T-cell (primary cell): Measurements from ENCODE around the gene CCS. TPM values are rescaled to one million over a fixed set of nuclear protein-coding genes. Genes with fewer than 3 reads are reported as not detected.

Experiments
- ATAC-seq, 4 experiments: fragments of 200-7000 bp in 3 of 4; fragments of 150-1000 bp in 1 of 4; cut with Tn5 transposase; replicated peaks in 1 of 4; 1 replicate in 3 of 4; 2 replicates in 1 of 4; pipeline ENCODE4 v1.10.0; 2021; ENCODE audit warnings: moderate library complexity in 3 of 4, mild to moderate bottlenecking in 2 of 4, moderate number of reproducible peaks in 1 of 4
- CTCF ChIA-PET, 2 donors: fragments of 300-600 bp; sonication (Branson Sonifier 250); formaldehyde crosslinking; loops; one replicate each; lab custom pipeline; 2022; ENCODE audit warnings: antibody characterized with exemption in 2 of 2; lab: Charles Lee
- POLR2A ChIA-PET, 2 donors: fragments of 300-600 bp; sonication (Branson Sonifier 250); formaldehyde crosslinking; loops; one replicate each; lab custom pipeline; 2022; ENCODE audit warnings: antibody characterized with exemption in 2 of 2; lab: Charles Lee
- DNase-seq, 35 experiments: peaks; one replicate each; pipeline versions ENCODE4 v3.0.0 to v3.0.0-alpha.2; 2013 to 2023
- H3K27ac ChIP-seq: one replicate; pipeline ENCODE4 v1.5.1; 2013; ENCODE audit warnings: low read length
- H3K27me3 ChIP-seq, 2 experiments: replicated peaks in 1 of 2; 1 replicate in 1 of 2; 2 replicates in 1 of 2; pipeline versions ENCODE4 v1.6.1 to v1.7.0; 2013; ENCODE audit warnings: low read length in 1 of 2, mixed read lengths in 1 of 2; ENCODE audit not compliant: control insufficient read depth in 2 of 2, insufficient read depth in 2 of 2; ENCODE audit errors: extremely low read depth in 1 of 2
- H3K36me3 ChIP-seq, 2 donors: 1 replicate in 1 of 2; 2 replicates in 1 of 2; pipeline versions ENCODE4 v1.6.1 to v1.7.0; 2013; ENCODE audit warnings: low read length in 1 of 2; ENCODE audit not compliant: control insufficient read depth in 2 of 2, insufficient read depth in 1 of 2; ENCODE audit errors: extremely low read depth in 1 of 2
- H3K4me1 ChIP-seq, 2 experiments: 1 replicate in 1 of 2; 2 replicates in 1 of 2; pipeline versions ENCODE4 v1.6.1 to v1.7.0; 2013; ENCODE audit warnings: low read length in 2 of 2, mixed read lengths in 1 of 2; ENCODE audit not compliant: insufficient read depth in 2 of 2, control insufficient read depth in 1 of 2; ENCODE audit errors: extremely low read depth in 1 of 2
- H3K4me3 ChIP-seq, 2 donors: 1 replicate in 1 of 2; 2 replicates in 1 of 2; pipeline versions ENCODE4 v1.5.1 to v1.7.0; 2013; ENCODE audit warnings: mild to moderate bottlenecking in 2 of 2, low read length in 1 of 2, moderate library complexity in 1 of 2; ENCODE audit not compliant: control insufficient read depth in 1 of 2; ENCODE audit errors: extremely low read depth in 1 of 2
- H3K9me3 ChIP-seq: 2 replicates; pipeline ENCODE4 v1.7.0; 2013
- H3K27ac Mint-ChIP-seq, 2 donors: one replicate each; pipeline ENCODE4 v1.8.0; 2020 to 2021; ENCODE audit warnings: mild to moderate bottlenecking in 2 of 2, mixed read lengths in 2 of 2
- H3K27me3 Mint-ChIP-seq, 2 donors: one replicate each; pipeline ENCODE4 v1.8.0; 2021 to 2022; ENCODE audit warnings: mixed read lengths in 2 of 2
- H3K36me3 Mint-ChIP-seq: one replicate; pipeline ENCODE4 v1.8.0; 2021; ENCODE audit warnings: mixed read lengths
- H3K4me1 Mint-ChIP-seq, 3 donors: one replicate each; pipeline ENCODE4 v1.8.0; 2020 to 2022; ENCODE audit warnings: mixed read lengths in 3 of 3, mild to moderate bottlenecking in 1 of 3
- H3K4me3 Mint-ChIP-seq, 3 donors: one replicate each; pipeline ENCODE4 v1.8.0; 2020 to 2022; ENCODE audit warnings: mild to moderate bottlenecking in 3 of 3, mixed read lengths in 3 of 3, moderate library complexity in 3 of 3
- H3K9me3 Mint-ChIP-seq, 3 donors: one replicate each; pipeline ENCODE4 v1.8.0; 2020 to 2022; ENCODE audit warnings: mixed read lengths in 3 of 3
- WGBS: methylation state at CpG from one replicate; pipeline ENCODE4 v1.1.5; 2013; ENCODE audit warnings: missing lambda C conversion rate; ENCODE audit not compliant: insufficient coverage; 5-methylcytosine and 5-hydroxymethylcytosine counted together
- total RNA-seq, 35 experiments: library from RNA in 6 of 35; stranded (reverse) in 6 of 35; fragments of 120-200 nt in 1 of 35; gene quantifications; one replicate each; pipeline versions ENCODE4 v1.2.1 to v1.2.4 and lab custom pipeline; 2013 to 2026

CCS gene
- total RNA-seq, 5 donors from 2014 or later (not counting 1 experiment from before 2014, with no cell fraction given), result 32.3 to 69.5 (median 58.3) TPM

- Histone ChIP-seq H3K27me3 (no peaks in the 10 kb centered on the region), H3K36me3 (peaks cover 6 to 16% of the 10 kb centered on the region in 2 donors), H3K27ac (peak overlapping the region; percentile 41), H3K9me3 (no peaks in the 10 kb centered on the region), H3K4me3 (no peak overlapping the region), H3K4me1 (no peaks in the 10 kb centered on the region)
- H3K27ac Mint-ChIP-seq, result peak overlapping the region; percentile 74 to 80
- 100% methylated on average over 2 of the region's 4 CpGs for WGBS
- DNase-seq (no peak), ATAC-seq (peak in 1 of 4 experiments; percentile 41)
- no peaks in the 10 kb centered on the region for H3K27me3 Mint-ChIP-seq
- H3K4me3 Mint-ChIP-seq, result no peak overlapping the region
- H3K36me3 Mint-ChIP-seq, result peaks cover 6% of the 10 kb centered on the region
- ChIA-PET CTCF (no interaction called here), POLR2A (interaction anchor here in 1 of 2 donors (0.5 kb wide), 1 partner anchor 50 kb away, joined by 4 read pairs; no protein-coding TSS in a partner anchor)
- H3K9me3 Mint-ChIP-seq, result no peaks in the 10 kb centered on the region
- H3K4me1 Mint-ChIP-seq, result peaks cover 6 to 17% (median 9%) of the 10 kb centered on the region in 3 donors
These were observed 17.0 kb downstream of the CCS start for GRCh38 chr11:66609721-66610617.

GRCh38 chr11:66612458-66612857 lies 19.5 kb downstream of the CCS start:
- peaks cover 4 to 11% of the 10 kb centered on the region in 2 experiments for H3K4me1 ChIP-seq
- H3K9me3 ChIP-seq, result no peaks in the 10 kb centered on the region
- no peaks in the 10 kb centered on the region for H3K36me3 ChIP-seq
- Mint-ChIP-seq H3K27me3 (no peaks in the 10 kb centered on the region), H3K4me3 (no peak overlapping the region), H3K27ac (no peak overlapping the region), H3K4me1 (peaks cover 17 to 29% (median 19%) of the 10 kb centered on the region in 3 donors), H3K36me3 (no peaks in the 10 kb centered on the region), H3K9me3 (no peaks in the 10 kb centered on the region)
- no peaks in the 10 kb centered on the region for H3K27me3 ChIP-seq
- DNase-seq (no peak), ATAC-seq (no peak)
- no peak overlapping the region for H3K4me3 ChIP-seq
- WGBS, result no CpG with 5 or more reads among the region's 1 CpG
- ChIA-PET CTCF (no interaction called here), POLR2A (interaction anchor here in 1 of 2 donors (0.6 kb wide), 1 partner anchor 217 kb away, joined by 3 read pairs; no protein-coding TSS in a partner anchor)
- H3K27ac ChIP-seq, result no peak overlapping the region

DNA sequence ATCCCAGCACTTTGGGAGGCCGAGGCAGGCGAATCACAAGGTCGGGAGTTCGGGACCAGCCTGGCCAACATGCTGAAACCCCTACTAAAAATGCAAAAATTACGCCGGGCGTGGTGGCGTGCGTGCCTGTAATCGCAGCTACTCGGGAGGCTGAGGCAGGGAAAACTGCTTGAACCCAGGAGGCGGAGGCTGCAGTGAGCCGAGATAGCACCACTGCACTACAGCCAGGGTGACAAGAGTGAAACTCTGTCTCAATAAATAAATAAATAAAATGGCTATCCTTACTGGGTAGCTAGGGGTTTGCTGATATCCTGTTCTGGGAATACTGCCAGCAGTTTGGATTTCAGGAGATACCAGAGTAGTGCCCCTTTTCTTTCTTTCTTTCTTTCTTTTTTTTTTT lies 21.1 kb downstream of the CCS start:
- Mint-ChIP-seq H3K36me3 (peaks cover 13% of the 10 kb centered on the region), H3K4me3 (no peak overlapping the region), H3K9me3 (no peaks in the 10 kb centered on the region), H3K27ac (no peak overlapping the region), H3K27me3 (no peaks in the 10 kb centered on the region), H3K4me1 (peaks cover 32 to 45% (median 33%) of the 10 kb centered on the region in 3 donors)
- CTCF ChIA-PET, result no interaction called here
- ATAC-seq, result no peak
- Histone ChIP-seq H3K4me3 (no peak overlapping the region), H3K36me3 (no peaks in the 10 kb centered on the region), H3K4me1 (peaks cover 19 to 26% of the 10 kb centered on the region in 2 experiments), H3K27ac (no peak overlapping the region), H3K9me3 (no peaks in the 10 kb centered on the region), H3K27me3 (no peaks in the 10 kb centered on the region)
- DNase-seq, result no peak
- POLR2A ChIA-PET, result interaction anchor here (0.6 kb wide), 2 partner anchors 17 to 363 kb away, joined by 5 to 8 read pairs; no protein-coding TSS in a partner anchor
- 96% methylated on average over 13 of the region's 13 CpGs for WGBS

- peak; percentile 85 to 94 (median 93) for ATAC-seq
- peaks cover 29 to 49% of the 10 kb centered on the region in 2 experiments for H3K4me1 ChIP-seq
- under 1% methylated on average over 87 of the region's 90 CpGs for WGBS
These were observed 23.6 kb downstream of the CCS start, which contains the start of gene RBM14 for GRCh38 chr11:66616379-66617154. Gene RBM14, plus strand, starts transcription at chr11:66616630. Its CDS starts 91 bp downstream, at chr11:66616721.

DNA sequence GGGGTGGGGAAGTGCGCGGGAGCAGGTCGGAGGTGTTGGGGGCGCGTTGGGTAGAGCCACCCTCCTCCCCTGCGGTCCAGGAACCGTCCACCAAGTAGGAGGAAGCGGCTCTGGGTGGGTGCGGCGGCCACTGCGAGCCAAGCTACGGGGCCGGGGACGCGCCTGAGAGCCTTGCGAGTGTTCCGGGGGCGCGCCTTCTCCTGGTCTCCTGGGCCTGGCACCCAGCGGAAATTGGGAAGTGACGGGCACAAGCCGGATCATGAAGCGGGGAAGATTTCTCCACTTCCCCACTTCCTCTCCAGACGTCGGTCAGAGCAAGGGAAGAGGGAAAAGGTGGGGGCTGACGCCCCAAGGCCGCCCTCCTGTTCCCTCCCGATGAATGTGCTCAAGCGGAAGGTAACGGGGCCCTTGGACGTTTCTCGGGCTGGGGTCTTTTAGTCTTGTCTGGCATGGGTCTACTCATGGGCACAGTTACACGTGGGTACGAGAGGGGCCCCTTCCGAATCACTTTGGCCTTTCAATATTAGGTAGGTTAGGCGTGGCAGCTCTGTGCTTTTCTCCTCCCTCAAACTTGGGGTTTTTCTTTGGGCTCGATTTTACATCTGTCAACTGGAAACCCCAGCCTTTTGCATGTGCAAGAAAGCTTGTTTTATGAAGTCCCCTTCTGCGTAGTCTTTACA lies 24.3 kb downstream of the CCS start:
- Histone ChIP-seq H3K4me1 (peaks cover 32 to 56% of the 10 kb centered on the region in 2 experiments), H3K36me3 (peaks cover 0 to under 1% of the 10 kb centered on the region in 2 donors), H3K27me3 (no peaks in the 10 kb centered on the region), H3K27ac (peak overlapping the region; percentile 97), H3K9me3 (no peaks in the 10 kb centered on the region), H3K4me3 (peak overlapping the region; percentile 93 to 97)
- Mint-ChIP-seq H3K4me1 (peaks cover 52 to 56% (median 55%) of the 10 kb centered on the region in 3 donors), H3K36me3 (peaks cover 22% of the 10 kb centered on the region), H3K4me3 (peak overlapping the region; percentile 97 to 99 (median 98)), H3K27me3 (no peaks in the 10 kb centered on the region), H3K27ac (peak overlapping the region; percentile 98), H3K9me3 (no peaks in the 10 kb centered on the region)
- under 1% methylated on average over 25 of the region's 38 CpGs for WGBS
- ChIA-PET POLR2A (interaction anchor here (0.5 to 6.0 kb wide), 13 partner anchors 13 to 654 kb away, joined by 3 to 165 read pairs (median 11); partner anchors contain the start of genes RBM4 (in 2 of the 2), CCDC87 (in 1 of the 2), CCS (in 1 of the 2) and RBM4B (in 1 of the 2)), CTCF (interaction anchor here (0.6 to 2.5 kb wide), 8 partner anchors 15 to 120 kb away, joined by 3 to 26 read pairs (median 4); partner anchors contain the start of genes CCDC87 (in 1 of the 2), CCS (in 1 of the 2), RBM4 (in 1 of the 2) and RBM4B (in 1 of the 2))
- peak in 9 of 35 experiments; percentile 5 to 72 (median 20) for DNase-seq
- ATAC-seq, result no peak

More at GRCh38 chr11:66616379-66617154, 23.6 kb downstream of the CCS start, which contains the start of gene RBM14:
- peak within 1 kb of the TSS; percentile 93 to 97 for H3K4me3 ChIP-seq
- ChIA-PET POLR2A (interaction anchor here (0.5 to 6.0 kb wide), 16 partner anchors 11 to 1029 kb away, joined by 3 to 165 read pairs (median 5); partner anchors contain the start of genes CCDC87 (in 2 of the 2), RBM4 (in 2 of the 2), CCS (in 1 of the 2) and RBM4B (in 1 of the 2)), CTCF (interaction anchor here (0.6 to 1.5 kb wide), 7 partner anchors 20 to 72 kb away, joined by 3 to 12 read pairs (median 5); partner anchors contain the start of genes CCDC87 (in 1 of the 2), CCS (in 1 of the 2), RBM4 (in 1 of the 2) and RBM4B (in 1 of the 2))
- Mint-ChIP-seq H3K9me3 (no peaks in the 10 kb centered on the region), H3K4me3 (peak within 1 kb of the TSS; percentile 97 to 99 (median 98)), H3K4me1 (peaks cover 44 to 50% (median 49%) of the 10 kb centered on the region in 3 donors), H3K36me3 (peaks cover 20% of the 10 kb centered on the region), H3K27me3 (no peaks in the 10 kb centered on the region), H3K27ac (peak within 1 kb of the TSS; percentile 98)
- DNase-seq, result peak; percentile 95 to 99 (median 98)
- no peaks in the 10 kb centered on the region for H3K9me3 ChIP-seq
- H3K27me3 ChIP-seq, result no peaks in the 10 kb centered on the region
- no peaks in the 10 kb centered on the region for H3K36me3 ChIP-seq
- H3K27ac ChIP-seq, result peak within 1 kb of the TSS; percentile 97
